Astrocyte (in vitro differentiated cells and primary cell): ENCODE results near the gene CCL15.

ENCODE experiments used
- EZH2 ChIP-seq: IDR thresholded peaks from 2 replicates; pipeline ENCODE4 v1.6.1; 2012; ENCODE audit warnings: mild to moderate bottlenecking, low read length, inconsistent platforms; ENCODE audit not compliant: insufficient read depth
- TF ChIP-seq, protein P1 (sequence below): IDR thresholded peaks from 2 replicates; pipeline ENCODE4 v1.5.1; 2011; ENCODE audit warnings: low read depth, mild to moderate bottlenecking, inconsistent platforms, low read length, moderate library complexity; ENCODE audit not compliant: insufficient read depth

- TF ChIP-seq, protein P1, sequence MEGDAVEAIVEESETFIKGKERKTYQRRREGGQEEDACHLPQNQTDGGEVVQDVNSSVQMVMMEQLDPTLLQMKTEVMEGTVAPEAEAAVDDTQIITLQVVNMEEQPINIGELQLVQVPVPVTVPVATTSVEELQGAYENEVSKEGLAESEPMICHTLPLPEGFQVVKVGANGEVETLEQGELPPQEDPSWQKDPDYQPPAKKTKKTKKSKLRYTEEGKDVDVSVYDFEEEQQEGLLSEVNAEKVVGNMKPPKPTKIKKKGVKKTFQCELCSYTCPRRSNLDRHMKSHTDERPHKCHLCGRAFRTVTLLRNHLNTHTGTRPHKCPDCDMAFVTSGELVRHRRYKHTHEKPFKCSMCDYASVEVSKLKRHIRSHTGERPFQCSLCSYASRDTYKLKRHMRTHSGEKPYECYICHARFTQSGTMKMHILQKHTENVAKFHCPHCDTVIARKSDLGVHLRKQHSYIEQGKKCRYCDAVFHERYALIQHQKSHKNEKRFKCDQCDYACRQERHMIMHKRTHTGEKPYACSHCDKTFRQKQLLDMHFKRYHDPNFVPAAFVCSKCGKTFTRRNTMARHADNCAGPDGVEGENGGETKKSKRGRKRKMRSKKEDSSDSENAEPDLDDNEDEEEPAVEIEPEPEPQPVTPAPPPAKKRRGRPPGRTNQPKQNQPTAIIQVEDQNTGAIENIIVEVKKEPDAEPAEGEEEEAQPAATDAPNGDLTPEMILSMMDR: no peak
- no peak for TF ChIP-seq EZH2
These were observed 13.2 kb downstream of the CCL15 start for GRCh38 chr17:35988164-35988563.
